ENCODE measurements around the gene TMEM120B.

DNA sequence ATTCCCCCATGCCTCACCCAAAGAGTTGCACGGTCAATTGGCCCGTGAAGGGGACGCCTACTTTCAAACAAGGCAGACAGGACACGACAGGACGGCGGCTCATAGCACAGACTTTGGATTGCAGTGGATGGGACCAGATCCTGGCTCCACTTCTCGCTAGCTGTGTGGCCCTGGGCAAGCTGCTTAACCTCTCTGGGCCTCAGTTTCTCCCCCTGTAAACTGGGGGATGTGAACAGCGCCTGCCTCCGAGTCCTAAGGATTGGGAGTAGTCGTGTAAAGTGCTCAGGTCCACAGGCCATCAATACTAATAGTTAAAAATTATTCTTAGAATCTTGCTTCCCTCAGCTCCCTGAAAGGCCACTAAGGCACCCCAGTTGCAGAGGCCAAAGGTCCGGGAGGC is 67.9 kb downstream of the TMEM120B start:
- TF ChIP-seq CTCF (IDR thresholded peaks at IDR 0.05) (no peak), POLR2A (IDR thresholded peaks at IDR 0.05) (no peak)

Data from body of pancreas (tissue), 4 donors.